ENCODE data around the gene CEBPB.

The CEBPB gene

DNA sequence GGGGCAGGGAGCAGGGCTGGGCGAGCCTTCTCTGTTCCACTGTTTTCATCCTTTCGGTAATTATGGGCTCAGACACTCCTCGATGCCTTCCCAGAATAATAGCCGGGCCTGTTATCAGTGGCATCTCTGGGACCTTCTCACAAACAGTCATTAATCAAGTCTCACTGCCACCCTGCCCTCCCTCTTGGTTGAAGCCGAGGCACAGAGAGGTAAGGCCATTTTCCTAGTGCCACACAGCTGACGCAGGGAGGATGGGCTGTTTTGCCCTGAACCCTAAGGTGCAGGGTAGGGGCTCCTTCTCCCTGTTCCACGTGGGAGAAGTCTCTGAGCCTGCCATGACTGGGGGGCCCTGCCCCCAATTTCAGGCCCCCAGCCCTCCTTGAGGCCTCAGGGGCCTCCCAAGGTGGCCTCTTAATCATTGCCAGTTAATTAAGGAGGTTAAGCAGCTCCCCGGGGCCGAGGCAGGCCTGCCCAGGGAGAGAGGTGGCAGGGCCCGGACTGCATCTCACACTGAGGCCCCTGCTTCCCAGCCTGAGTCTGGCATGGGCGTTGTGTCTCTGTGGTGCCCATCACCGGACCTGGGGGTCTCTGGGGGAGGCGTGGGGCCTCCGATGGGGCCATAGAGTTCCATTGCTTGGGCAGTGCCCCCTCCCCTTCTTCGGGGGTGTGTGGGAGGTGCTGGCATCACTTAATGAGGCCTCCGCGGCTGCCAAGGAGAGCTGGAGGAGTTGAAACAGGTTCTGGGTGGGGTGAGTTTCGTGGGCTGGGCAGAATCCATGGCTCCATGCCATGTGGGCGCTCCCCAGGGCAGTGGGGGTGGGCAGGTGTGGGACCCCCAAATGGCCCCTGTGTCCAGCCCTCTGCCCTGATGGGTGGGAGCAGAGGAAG, 42.9 kb downstream of the CEBPB start:
- DNase-seq (ENCODE audit: low spot score): no peak
- TF ChIP-seq CTCF (IDR thresholded peaks at IDR 0.05; ENCODE audit: extremely low read depth, missing control alignments): no peak

DNA sequence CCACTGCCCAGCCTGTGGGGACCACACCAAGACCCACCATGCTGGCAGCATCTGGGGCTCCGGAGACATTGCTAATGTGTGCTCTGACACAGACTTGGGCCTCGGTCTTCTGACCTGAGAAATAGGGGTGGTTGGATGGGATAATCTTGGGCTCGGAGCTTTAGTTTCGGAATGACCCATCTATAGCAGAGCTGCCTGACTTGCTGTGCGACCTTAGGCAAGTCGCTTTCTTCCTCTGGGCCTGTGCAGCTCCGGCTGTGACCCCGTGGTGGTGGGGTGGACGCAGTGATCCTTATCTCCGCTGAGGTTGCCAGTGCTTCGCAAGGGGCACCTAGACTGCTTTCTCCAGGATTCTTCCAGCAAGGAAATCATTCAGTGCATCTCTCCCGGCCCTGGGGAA, 43.7 kb downstream of the CEBPB start:
- no peak for TF ChIP-seq CTCF (IDR thresholded peaks at IDR 0.05; ENCODE audit: extremely low read depth, missing control alignments)

DNA sequence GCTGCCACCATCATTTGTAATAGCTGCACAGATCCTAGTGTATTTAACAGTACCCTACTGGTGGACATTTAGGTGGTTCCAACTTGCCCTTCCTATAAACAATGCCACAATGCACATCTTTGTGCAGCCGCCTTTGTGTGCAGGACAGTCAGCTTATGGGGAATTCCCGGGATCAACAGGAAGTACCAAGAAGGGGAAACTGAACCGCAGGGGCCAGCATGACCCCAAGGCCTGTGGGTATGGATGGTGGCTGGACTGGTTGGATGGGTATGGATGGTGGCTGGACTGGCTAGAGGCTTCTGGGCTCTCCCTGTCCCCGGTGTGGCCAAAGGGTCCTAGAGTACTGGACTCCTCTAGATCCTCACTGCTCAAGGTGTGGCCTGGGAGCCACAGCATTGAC, 46.7 kb downstream of the CEBPB start:
- no peak for DNase-seq (ENCODE audit: low spot score)
- no peak for TF ChIP-seq CTCF (IDR thresholded peaks at IDR 0.05; ENCODE audit: extremely low read depth, missing control alignments)

More for the DNA sequence above, 43.7 kb downstream of the CEBPB start:
- DNase-seq (ENCODE audit: low spot score): no peak

DNA sequence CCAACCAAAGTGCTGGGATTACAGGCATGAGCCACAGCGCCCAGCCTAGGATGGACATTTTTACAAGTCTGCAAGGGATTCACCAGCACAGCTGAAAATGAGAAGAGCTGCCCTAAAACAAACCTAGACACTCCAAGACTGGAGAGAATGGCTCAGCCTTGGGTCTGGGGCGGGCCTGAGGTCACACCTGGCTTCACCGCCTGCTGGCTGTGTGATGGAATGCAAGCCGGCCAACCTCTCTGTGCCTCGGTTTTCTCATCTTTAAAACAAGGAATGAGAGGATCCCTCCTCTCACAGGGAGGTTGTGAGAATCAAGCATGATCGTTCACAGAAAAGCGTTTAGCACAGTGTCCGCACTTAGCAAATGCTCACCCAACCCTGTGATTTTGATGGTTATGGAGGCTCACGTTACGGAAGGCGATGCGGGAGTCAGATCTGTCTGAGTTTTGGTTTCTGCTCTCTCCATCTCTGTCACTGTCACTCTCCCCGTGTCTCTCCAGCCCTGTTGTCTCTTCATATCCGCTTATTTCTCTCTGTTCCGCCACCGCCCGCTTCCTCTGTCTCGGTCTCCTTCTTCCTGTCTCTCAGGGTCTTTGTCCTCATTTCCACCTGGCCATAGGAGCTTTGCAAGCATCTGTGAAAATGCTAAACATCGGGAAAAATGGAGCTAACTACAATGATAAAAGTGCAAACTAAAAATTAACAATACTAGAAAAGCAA, 47.6 kb downstream of the CEBPB start:
- DNase-seq (ENCODE audit: low spot score): no peak
- no peak for TF ChIP-seq CTCF (IDR thresholded peaks at IDR 0.05; ENCODE audit: extremely low read depth, missing control alignments)

DNA sequence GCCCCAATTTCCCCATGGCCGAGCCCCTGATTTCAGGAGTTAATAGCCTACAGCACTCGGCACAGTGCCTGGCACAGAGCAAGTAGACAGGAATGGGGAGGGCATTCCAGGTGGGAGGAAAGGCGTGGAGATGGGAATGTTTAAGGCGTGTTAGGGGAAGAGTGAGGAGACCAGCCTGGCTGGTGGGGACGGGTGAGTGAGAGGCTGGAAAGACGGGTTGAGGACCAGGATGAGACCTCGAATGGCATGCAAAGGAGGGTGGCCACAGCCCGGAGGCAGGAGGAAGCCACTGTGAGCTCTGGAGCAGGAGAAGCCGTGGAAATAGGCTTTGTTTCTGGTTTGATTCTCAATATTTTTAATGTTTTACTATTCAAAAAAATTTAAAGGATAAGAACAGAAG, 49.5 kb downstream of the CEBPB start:
- TF ChIP-seq CTCF (IDR thresholded peaks at IDR 0.05; ENCODE audit: extremely low read depth, missing control alignments): no peak
- DNase-seq (ENCODE audit: low spot score): no peak

GRCh38 chr20:50242178-50242514, 51.5 kb downstream of the CEBPB start:
- TF ChIP-seq CTCF (IDR thresholded peaks at IDR 0.05; ENCODE audit: extremely low read depth, missing control alignments): no peak
- no peak for DNase-seq (ENCODE audit: low spot score)
